Measurements from ENCODE around the gene DDX41. TPM values are rescaled to one million over a fixed set of nuclear protein-coding genes. Genes with fewer than 3 reads are reported as not detected.

The DDX41 gene
- total RNA-seq, 1 experiment from 2014 or later = 136 TPM

DNA sequence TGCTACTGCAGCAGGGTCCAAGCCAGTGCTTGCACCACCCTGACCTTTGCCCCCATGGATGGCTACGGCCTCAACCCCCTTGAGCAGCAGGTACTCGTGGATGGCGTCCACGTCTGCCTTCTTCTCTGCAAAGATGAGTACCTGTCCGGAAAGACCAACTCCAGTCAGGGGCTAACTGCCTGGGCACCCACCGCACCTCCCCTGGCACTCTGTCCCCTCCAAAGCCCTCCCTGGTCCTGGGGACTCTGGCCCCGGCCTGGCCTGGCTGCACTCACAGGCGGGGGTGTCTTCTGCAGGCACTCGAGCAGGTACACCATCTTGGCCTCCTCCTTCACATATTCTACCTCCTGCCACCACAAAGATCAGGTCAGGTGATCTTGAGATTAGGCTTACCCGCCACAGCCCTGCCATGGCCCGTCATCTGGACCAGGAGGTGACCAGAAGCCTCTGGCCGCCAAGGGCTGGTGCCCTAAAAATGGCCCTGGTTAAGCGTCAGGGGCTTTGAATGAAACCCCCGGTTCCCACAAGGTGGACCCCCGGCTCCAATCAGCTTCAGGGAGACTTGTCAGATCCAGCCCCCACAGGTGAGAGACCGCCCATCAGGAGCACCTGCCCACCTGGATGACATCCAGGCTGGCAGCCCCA, 3.9 kb downstream of the DDX41 start (continued):
- TF ChIP-seq, protein P1, sequence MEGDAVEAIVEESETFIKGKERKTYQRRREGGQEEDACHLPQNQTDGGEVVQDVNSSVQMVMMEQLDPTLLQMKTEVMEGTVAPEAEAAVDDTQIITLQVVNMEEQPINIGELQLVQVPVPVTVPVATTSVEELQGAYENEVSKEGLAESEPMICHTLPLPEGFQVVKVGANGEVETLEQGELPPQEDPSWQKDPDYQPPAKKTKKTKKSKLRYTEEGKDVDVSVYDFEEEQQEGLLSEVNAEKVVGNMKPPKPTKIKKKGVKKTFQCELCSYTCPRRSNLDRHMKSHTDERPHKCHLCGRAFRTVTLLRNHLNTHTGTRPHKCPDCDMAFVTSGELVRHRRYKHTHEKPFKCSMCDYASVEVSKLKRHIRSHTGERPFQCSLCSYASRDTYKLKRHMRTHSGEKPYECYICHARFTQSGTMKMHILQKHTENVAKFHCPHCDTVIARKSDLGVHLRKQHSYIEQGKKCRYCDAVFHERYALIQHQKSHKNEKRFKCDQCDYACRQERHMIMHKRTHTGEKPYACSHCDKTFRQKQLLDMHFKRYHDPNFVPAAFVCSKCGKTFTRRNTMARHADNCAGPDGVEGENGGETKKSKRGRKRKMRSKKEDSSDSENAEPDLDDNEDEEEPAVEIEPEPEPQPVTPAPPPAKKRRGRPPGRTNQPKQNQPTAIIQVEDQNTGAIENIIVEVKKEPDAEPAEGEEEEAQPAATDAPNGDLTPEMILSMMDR (IDR thresholded peaks at IDR 0.05) = no peak
- no peak for TF ChIP-seq USF1 (CRISPR knock-in tag; IDR thresholded peaks at IDR 0.05)
- no peak for TF ChIP-seq MLX (CRISPR knock-in tag; IDR thresholded peaks at IDR 0.05)
- no peak for TF ChIP-seq RELA (CRISPR knock-in tag; IDR thresholded peaks at IDR 0.05; ENCODE audit: borderline replicate concordance)
- TF ChIP-seq, protein P2, sequence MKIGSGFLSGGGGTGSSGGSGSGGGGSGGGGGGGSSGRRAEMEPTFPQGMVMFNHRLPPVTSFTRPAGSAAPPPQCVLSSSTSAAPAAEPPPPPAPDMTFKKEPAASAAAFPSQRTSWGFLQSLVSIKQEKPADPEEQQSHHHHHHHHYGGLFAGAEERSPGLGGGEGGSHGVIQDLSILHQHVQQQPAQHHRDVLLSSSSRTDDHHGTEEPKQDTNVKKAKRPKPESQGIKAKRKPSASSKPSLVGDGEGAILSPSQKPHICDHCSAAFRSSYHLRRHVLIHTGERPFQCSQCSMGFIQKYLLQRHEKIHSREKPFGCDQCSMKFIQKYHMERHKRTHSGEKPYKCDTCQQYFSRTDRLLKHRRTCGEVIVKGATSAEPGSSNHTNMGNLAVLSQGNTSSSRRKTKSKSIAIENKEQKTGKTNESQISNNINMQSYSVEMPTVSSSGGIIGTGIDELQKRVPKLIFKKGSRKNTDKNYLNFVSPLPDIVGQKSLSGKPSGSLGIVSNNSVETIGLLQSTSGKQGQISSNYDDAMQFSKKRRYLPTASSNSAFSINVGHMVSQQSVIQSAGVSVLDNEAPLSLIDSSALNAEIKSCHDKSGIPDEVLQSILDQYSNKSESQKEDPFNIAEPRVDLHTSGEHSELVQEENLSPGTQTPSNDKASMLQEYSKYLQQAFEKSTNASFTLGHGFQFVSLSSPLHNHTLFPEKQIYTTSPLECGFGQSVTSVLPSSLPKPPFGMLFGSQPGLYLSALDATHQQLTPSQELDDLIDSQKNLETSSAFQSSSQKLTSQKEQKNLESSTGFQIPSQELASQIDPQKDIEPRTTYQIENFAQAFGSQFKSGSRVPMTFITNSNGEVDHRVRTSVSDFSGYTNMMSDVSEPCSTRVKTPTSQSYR (CRISPR knock-in tag; IDR thresholded peaks at IDR 0.05) = no peak
- no peak for TF ChIP-seq ESRRA (CRISPR knock-in tag; IDR thresholded peaks at IDR 0.05; ENCODE audit: borderline replicate concordance)
- no peak for TF ChIP-seq GRHL2 (CRISPR knock-in tag; IDR thresholded peaks at IDR 0.05; ENCODE audit: insufficient replicate concordance, severe bottlenecking)
- TF ChIP-seq, protein P3, sequence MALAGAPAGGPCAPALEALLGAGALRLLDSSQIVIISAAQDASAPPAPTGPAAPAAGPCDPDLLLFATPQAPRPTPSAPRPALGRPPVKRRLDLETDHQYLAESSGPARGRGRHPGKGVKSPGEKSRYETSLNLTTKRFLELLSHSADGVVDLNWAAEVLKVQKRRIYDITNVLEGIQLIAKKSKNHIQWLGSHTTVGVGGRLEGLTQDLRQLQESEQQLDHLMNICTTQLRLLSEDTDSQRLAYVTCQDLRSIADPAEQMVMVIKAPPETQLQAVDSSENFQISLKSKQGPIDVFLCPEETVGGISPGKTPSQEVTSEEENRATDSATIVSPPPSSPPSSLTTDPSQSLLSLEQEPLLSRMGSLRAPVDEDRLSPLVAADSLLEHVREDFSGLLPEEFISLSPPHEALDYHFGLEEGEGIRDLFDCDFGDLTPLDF (CRISPR knock-in tag; IDR thresholded peaks at IDR 0.05) = no peak
- TF ChIP-seq AR (CRISPR knock-in tag; IDR thresholded peaks at IDR 0.05) = no peak
- TF ChIP-seq AFF4 (CRISPR knock-in tag; IDR thresholded peaks at IDR 0.05; ENCODE audit: borderline replicate concordance) = no peak
- TF ChIP-seq, protein P4, sequence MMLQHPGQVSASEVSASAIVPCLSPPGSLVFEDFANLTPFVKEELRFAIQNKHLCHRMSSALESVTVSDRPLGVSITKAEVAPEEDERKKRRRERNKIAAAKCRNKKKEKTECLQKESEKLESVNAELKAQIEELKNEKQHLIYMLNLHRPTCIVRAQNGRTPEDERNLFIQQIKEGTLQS (CRISPR knock-in tag; conservative IDR thresholded peaks at IDR 0.05) = no peak
- TF ChIP-seq, protein P5, sequence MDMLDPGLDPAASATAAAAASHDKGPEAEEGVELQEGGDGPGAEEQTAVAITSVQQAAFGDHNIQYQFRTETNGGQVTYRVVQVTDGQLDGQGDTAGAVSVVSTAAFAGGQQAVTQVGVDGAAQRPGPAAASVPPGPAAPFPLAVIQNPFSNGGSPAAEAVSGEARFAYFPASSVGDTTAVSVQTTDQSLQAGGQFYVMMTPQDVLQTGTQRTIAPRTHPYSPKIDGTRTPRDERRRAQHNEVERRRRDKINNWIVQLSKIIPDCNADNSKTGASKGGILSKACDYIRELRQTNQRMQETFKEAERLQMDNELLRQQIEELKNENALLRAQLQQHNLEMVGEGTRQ (CRISPR knock-in tag; IDR thresholded peaks at IDR 0.05) = no peak

Data from WTC11 (cell line).